ENCODE results near the gene PDXP. TPM values are rescaled to one million over a fixed set of nuclear protein-coding genes. Genes with fewer than 3 reads are reported as not detected.

The PDXP gene
- total RNA-seq, 4 donors from 2014 or later = 2.4 to 4.1 (median 2.5) TPM

- TF ChIP-seq CTCF (IDR thresholded peaks at IDR 0.05; ENCODE audit: low read depth) = no peak
Measured at GRCh38 chr22:37677493-37677974, 19.0 kb downstream of the PDXP start.

GRCh38 chr22:37678372-37678771 is 19.8 kb downstream of the PDXP start:
- no peak for TF ChIP-seq CTCF (IDR thresholded peaks at IDR 0.05; ENCODE audit: low read depth)

DNA sequence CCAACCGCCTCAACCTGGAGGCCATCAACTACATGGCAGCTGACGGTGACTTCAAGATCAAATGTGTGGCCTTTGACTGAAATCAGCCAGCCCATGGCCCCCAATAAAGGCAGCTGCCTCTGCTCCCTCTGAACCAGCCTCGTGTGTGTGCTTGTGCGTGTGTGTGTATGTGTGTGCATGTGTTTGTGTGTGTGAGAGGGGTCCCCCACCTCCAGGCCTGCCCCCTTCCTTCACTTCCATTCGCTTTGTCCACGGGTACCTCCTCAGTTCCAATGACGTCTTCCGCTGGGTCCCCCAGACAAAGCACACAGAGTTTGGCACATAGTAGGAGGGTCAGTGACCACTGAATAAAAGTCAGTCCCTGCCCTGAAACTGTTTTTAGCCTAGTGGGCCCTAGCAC is 21.1 kb downstream of the PDXP start:
- no peak for TF ChIP-seq CTCF (IDR thresholded peaks at IDR 0.05; ENCODE audit: low read depth)

- TF ChIP-seq CTCF (IDR thresholded peaks at IDR 0.05; ENCODE audit: low read depth) = no peak
Measured at GRCh38 chr22:37680191-37680851, 21.8 kb downstream of the PDXP start.

DNA sequence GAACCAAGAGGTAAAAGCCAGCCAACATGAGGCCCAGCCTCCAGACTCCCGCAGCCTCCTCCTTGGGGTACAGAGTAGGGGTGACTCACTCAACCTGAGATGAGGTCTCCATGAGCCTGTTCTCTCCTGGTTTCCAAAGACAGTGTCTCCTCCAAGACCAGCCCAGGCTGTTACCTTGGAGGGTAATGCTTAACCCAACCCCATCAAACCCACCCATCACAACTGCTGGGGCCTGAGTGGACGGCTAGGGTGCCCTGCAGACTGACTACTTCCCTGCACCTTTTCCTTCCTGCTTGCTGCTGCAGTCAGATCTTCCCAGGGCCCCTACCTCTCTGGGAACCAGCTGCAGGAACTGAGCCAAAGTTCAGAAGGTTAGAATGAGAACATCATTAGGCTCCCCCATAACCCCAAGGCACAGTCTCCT is 22.5 kb downstream of the PDXP start:
- no peak for TF ChIP-seq CTCF (IDR thresholded peaks at IDR 0.05; ENCODE audit: low read depth)

DNA sequence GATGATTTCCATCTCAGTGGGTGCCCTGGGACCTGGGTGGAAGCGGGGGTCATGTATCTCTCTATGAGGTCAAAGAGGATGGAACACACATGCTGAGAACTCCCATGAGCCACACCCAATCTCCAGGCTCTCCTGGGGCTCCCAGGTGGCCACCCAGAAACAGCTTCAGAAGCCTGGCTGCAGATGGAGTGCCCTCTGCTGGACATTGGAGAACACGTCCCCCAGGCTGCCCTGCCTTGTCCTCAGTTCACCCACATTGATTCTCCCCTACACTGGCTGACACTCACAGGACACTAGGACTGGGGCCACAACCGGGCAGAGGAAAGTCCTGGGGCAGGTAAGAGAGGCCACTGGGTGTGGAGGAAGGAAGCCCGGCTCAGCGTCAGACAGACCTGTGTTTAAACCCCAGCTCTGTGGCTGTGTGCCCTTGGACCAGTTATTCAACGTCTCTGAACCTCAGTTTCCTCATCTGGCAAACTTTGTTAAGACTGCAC is 23.1 kb downstream of the PDXP start:
- no peak for TF ChIP-seq CTCF (IDR thresholded peaks at IDR 0.05; ENCODE audit: low read depth)

DNA sequence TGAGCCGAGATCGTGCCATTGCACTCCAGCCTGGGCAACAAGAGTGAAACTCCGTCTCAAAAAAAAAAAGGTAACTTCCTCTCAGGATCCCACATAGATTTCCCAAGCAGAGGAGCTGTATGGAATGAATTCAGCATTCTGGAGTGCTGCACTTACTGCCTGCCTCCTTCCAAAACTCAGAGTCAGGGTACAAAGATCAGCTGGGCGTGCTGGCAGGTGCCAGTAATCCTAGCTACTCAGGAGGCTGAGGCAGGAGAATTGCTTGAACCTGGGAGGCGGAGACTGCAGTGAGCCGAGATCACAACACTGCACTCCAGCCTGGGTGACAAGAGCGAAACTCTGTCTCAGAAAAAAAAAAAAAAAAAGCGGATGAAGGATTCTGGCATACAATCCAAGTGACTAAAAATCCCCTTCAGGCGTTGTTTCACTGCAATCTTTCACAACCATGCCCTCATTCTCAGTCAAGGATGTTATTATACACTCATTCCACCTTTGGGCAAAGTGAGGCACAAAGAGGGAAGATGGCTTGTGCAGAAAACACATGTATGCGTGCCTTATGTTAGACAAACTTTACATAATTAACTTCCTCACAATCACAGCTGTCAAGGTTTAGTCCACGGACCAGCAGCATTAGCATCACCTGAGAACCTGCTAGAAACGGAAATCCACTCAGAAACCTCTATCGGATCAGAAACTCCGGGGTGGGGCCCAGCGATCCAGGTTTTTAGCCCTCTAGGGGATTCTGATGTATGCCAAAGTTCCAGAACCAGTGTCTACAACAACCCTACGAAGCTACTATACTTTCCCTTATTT is 26.5 kb downstream of the PDXP start:
- no peak for TF ChIP-seq CTCF (IDR thresholded peaks at IDR 0.05; ENCODE audit: low read depth)
